Naive thymus-derived CD8-positive, alpha-beta T cell (primary cell): ENCODE results near the gene GRID1. TPM values are rescaled to one million over a fixed set of nuclear protein-coding genes. Genes with fewer than 3 reads are reported as not detected.
"Not testable (repeated sequence)": the region's sequence is repeated elsewhere in the genome, so short reads cannot be mapped to it uniquely, and the experiment has no call there.

Experiments used
- ATAC-seq, 2 donors: fragments of 150-1000 bp; cut with Tn5 transposase in 1 of 2; sonication (Bioruptor Pico), chemical (Tn5 transposase) in 1 of 2; 1 replicate in 1 of 2; 2 replicates in 1 of 2; pipeline ENCODE4 v1.10.0; 2021; ENCODE audit warnings: mild to moderate bottlenecking in 2 of 2, moderate library complexity in 2 of 2
- POLR2A ChIA-PET: fragments of 350-600 bp; sonication (Branson Sonifier 250); formaldehyde crosslinking; loops from one replicate; lab custom pipeline; 2021; ENCODE audit warnings: antibody characterized with exemption; lab: Charles Lee
- DNase-seq, 10 donors: peaks; one replicate each; pipeline versions ENCODE4 v3.0.0 to v3.0.0-alpha.2; 2020 to 2022
- H3K27ac Mint-ChIP-seq, 10 donors: one replicate each; pipeline ENCODE4 v1.8.0; 2020 to 2022; ENCODE audit warnings: mild to moderate bottlenecking in 10 of 10, mixed read lengths in 10 of 10, moderate library complexity in 4 of 10, inconsistent platforms in 1 of 10
- H3K27me3 Mint-ChIP-seq, 5 donors: one replicate each; pipeline ENCODE4 v1.8.0; 2021 to 2022; ENCODE audit warnings: mixed read lengths in 5 of 5
- H3K36me3 Mint-ChIP-seq, 3 donors: one replicate each; pipeline ENCODE4 v1.8.0; 2020 to 2022; ENCODE audit warnings: mixed read lengths in 3 of 3, mild to moderate bottlenecking in 2 of 3, inconsistent platforms in 1 of 3
- H3K4me1 Mint-ChIP-seq, 4 donors: one replicate each; pipeline ENCODE4 v1.8.0; 2021 to 2022; ENCODE audit warnings: mixed read lengths in 4 of 4
- H3K4me3 Mint-ChIP-seq, 10 donors: one replicate each; pipeline ENCODE4 v1.8.0; 2020 to 2022; ENCODE audit warnings: mild to moderate bottlenecking in 10 of 10, mixed read lengths in 10 of 10, moderate library complexity in 6 of 10, inconsistent platforms in 1 of 10
- H3K9me3 Mint-ChIP-seq, 9 donors: one replicate each; pipeline ENCODE4 v1.8.0; 2020 to 2022; ENCODE audit warnings: mixed read lengths in 9 of 9, mild to moderate bottlenecking in 3 of 9, inconsistent platforms in 1 of 9, moderate library complexity in 1 of 9
- polyA plus RNA-seq, 3 donors: library from polyadenylated mRNA; unstranded; fragments of 300-500 nt; fragmentation: Illumina TruSeq; gene quantifications; one replicate each; pipeline ENCODE4 v1.2.3, GENCODE V29; 2021
- total RNA-seq, 8 experiments: library from RNA in 2 of 8; stranded (reverse) in 2 of 8; gene quantifications; one replicate each; pipeline ENCODE4 v1.2.3 and lab custom pipeline; 2021 to 2026

The GRID1 gene
- total and polyA plus RNA-seq, 5 experiments from 2014 or later: not detected

DNA sequence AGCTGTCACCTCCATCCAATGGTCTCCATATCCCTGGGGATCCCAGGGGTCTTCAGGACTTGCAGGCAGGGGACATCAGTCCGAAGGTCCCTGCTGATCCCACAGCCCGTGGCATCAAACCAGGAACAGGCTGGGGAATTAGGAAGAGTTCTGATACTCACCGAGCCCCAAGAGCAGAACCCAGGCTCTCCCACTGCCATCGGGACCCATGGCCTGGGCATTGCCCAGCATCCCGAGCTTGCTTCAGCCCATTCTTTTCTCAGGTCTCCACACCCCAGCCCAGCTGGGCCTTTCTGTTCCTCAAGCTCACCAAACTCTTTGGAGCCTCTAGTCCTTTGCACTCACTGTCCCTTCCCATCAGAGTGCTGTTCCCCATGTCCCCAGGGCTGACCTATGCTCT, 280.9 kb downstream of the GRID1 start:
- H3K9me3 Mint-ChIP-seq: peaks cover 0 to 3% (median 0%) of the 10 kb centered on the region in 9 donors
- ATAC-seq: no peak

DNA sequence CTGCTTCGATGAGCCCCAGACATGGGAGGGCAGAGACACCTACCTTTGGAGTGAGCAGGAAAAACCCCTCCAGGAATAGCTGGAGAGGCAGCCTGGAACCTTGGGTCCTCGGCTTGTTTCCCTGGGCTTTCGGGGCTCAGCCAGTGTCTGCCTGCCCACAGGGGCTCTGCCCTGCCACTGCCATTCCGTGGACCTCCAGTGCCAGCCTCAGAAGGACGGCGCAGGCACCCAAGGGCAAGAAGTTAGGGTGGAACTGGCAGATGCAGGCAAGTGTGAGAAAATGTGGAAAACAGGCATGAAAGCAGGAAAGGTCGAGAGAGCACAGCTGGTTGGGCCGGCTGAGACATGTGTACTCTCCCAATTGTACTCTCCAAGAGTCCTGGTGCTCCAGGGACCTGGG, 281.5 kb downstream of the GRID1 start:
- peaks cover 0 to 2% (median 0%) of the 10 kb centered on the region in 4 donors for H3K4me1 Mint-ChIP-seq
- H3K36me3 Mint-ChIP-seq: no peaks in the 10 kb centered on the region
- DNase-seq (no peak), ATAC-seq (no peak)
- no peak overlapping the region for H3K4me3 Mint-ChIP-seq
- POLR2A ChIA-PET: no interaction called here
- H3K27me3 Mint-ChIP-seq: peaks cover 17 to 54% (median 23%) of the 10 kb centered on the region in 5 donors
- H3K9me3 Mint-ChIP-seq: peaks cover 0 to 3% (median 0%) of the 10 kb centered on the region in 9 donors
- H3K27ac Mint-ChIP-seq: no peak overlapping the region

More for the DNA sequence above, 280.9 kb downstream of the GRID1 start:
- Mint-ChIP-seq H3K4me3 (no peak overlapping the region), H3K27ac (no peak overlapping the region), H3K36me3 (no peaks in the 10 kb centered on the region), H3K27me3 (peaks cover 17 to 54% (median 26%) of the 10 kb centered on the region in 5 donors), H3K4me1 (peaks cover 0 to 2% (median 0%) of the 10 kb centered on the region in 4 donors)
- POLR2A ChIA-PET: no interaction called here
- no peak for DNase-seq

GRCh38 chr10:86084585-86084984, 282.0 kb downstream of the GRID1 start:
- ATAC-seq (no peak), DNase-seq (no peak)
- Mint-ChIP-seq H3K4me3 (no peak overlapping the region), H3K4me1 (peaks cover 0 to 2% (median 0%) of the 10 kb centered on the region in 4 donors), H3K36me3 (no peaks in the 10 kb centered on the region), H3K27me3 (peaks cover 17 to 54% (median 24%) of the 10 kb centered on the region in 5 donors), H3K27ac (no peak overlapping the region), H3K9me3 (peaks cover 0 to 3% (median 0%) of the 10 kb centered on the region in 9 donors)
- POLR2A ChIA-PET: no interaction called here

DNA sequence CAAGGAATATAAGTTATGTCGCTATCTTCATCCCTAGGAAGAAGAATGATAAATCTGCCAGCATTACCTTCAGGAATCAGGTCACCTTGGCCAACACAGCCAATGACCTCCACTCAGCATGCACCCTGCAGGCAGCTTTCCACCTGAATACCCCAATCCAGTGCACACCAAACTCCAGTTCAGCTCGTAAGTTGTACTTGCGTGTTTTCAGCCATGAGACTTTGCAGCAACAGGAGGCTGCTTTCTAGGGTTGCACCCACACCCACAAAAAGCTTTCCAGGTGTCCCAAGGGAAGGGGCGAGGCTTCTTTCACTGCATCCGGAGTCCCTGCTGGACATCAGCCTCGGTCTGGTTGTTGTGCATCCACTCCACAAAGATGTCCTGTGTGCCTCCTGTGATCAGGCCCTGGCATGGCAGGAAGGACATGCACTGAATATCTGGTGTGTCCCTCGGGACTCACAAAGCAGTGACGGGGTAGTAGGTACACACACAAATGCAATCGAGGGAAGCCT, 282.9 kb downstream of the GRID1 start:
- H3K36me3 Mint-ChIP-seq: no peaks in the 10 kb centered on the region
- H3K27me3 Mint-ChIP-seq: peaks cover 12 to 46% (median 22%) of the 10 kb centered on the region in 5 donors
- POLR2A ChIA-PET: no interaction called here
- H3K27ac Mint-ChIP-seq: no peak overlapping the region
- peaks cover 0 to 3% (median 0%) of the 10 kb centered on the region in 9 donors for H3K9me3 Mint-ChIP-seq
- DNase-seq: no peak
- H3K4me1 Mint-ChIP-seq: peaks cover 0 to 2% (median 0%) of the 10 kb centered on the region in 4 donors
- no peak overlapping the region for H3K4me3 Mint-ChIP-seq
- ATAC-seq: no peak

- peaks cover 0 to 2% (median 0%) of the 10 kb centered on the region in 4 donors for H3K4me1 Mint-ChIP-seq
- POLR2A ChIA-PET: no interaction called here
These were observed 283.4 kb downstream of the GRID1 start for GRCh38 chr10:86083206-86083605.

DNA sequence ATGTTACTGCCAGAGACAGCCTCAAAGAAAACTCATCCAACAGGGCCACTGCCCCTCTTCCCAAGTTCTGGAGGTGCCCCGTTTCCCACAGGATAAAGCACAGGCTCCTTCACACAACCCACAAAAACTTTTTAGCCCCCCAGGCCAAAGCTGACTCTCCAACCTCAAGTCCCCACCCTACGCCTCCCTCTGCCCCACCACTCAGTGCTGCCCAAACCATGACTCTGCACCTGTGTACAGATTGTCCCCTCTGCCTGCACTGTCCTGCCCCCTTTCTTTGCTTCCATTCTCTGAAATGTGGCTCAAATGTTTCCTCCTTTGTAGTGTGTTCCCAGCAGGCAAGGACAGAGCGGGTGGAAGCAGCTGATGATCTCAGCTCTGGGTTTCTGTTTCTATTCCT, 284.0 kb downstream of the GRID1 start:
- ATAC-seq: no peak

More at GRCh38 chr10:86083206-86083605, 283.4 kb downstream of the GRID1 start:
- no peak overlapping the region for H3K4me3 Mint-ChIP-seq
- DNase-seq (no peak), ATAC-seq (no peak)
- H3K36me3 Mint-ChIP-seq: no peaks in the 10 kb centered on the region
- H3K27me3 Mint-ChIP-seq: peaks cover 16 to 45% (median 26%) of the 10 kb centered on the region in 5 donors
- no peak overlapping the region for H3K27ac Mint-ChIP-seq
- H3K9me3 Mint-ChIP-seq: peaks cover 0 to 3% (median 0%) of the 10 kb centered on the region in 9 donors

GRCh38 chr10:86079088-86079487, 287.5 kb downstream of the GRID1 start:
- no peak overlapping the region for H3K27ac Mint-ChIP-seq
- no peaks in the 10 kb centered on the region for H3K36me3 Mint-ChIP-seq
- peaks cover 0 to 10% (median 0%) of the 10 kb centered on the region in 9 donors for H3K9me3 Mint-ChIP-seq
- POLR2A ChIA-PET: no interaction called here
- no peak overlapping the region for H3K4me3 Mint-ChIP-seq
- peaks cover 0 to 2% (median 0%) of the 10 kb centered on the region in 4 donors for H3K4me1 Mint-ChIP-seq
- DNase-seq (no peak), ATAC-seq (no peak)
- H3K27me3 Mint-ChIP-seq: peaks cover 14 to 36% (median 24%) of the 10 kb centered on the region in 5 donors

More for the DNA sequence above, 284.0 kb downstream of the GRID1 start:
- DNase-seq: no peak
- peaks cover 14 to 41% (median 21%) of the 10 kb centered on the region in 5 donors for H3K27me3 Mint-ChIP-seq
- H3K9me3 Mint-ChIP-seq: no peaks in the 10 kb centered on the region
- H3K36me3 Mint-ChIP-seq: no peaks in the 10 kb centered on the region
- POLR2A ChIA-PET: no interaction called here
- peaks cover 0 to 2% (median 0%) of the 10 kb centered on the region in 4 donors for H3K4me1 Mint-ChIP-seq
- no peak overlapping the region for H3K4me3 Mint-ChIP-seq
- H3K27ac Mint-ChIP-seq: no peak overlapping the region

DNA sequence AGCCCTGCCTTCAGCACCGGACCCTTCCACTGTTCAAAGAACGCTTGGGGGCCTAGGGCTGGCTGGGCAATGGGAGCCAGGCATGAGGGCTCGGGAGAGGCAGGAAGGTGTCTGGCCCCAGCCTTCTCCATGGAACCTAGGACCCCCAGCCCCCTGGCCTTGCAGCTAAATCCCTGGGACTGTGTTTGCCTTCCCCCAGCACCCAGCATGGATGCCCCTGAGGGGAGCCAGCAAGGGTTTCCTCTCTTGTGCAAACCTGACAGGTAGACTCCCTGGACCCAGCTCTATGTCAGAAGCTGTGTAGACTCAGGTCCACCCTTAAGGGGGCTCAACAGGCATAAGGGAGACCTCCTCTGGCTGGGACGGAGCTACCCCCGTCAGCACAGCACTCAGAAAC, 288.0 kb downstream of the GRID1 start:
- H3K4me1 Mint-ChIP-seq: peaks cover 0 to 2% (median 0%) of the 10 kb centered on the region in 4 donors
- ATAC-seq: no peak
- POLR2A ChIA-PET: no interaction called here
- DNase-seq: no peak
- H3K27me3 Mint-ChIP-seq: peaks cover 14 to 34% (median 21%) of the 10 kb centered on the region in 5 donors
- no peak overlapping the region for H3K4me3 Mint-ChIP-seq
- H3K36me3 Mint-ChIP-seq: no peaks in the 10 kb centered on the region
- no peak overlapping the region for H3K27ac Mint-ChIP-seq
- peaks cover 0 to 10% (median 0%) of the 10 kb centered on the region in 9 donors for H3K9me3 Mint-ChIP-seq

GRCh38 chr10:86077871-86078638, 288.5 kb downstream of the GRID1 start:
- POLR2A ChIA-PET: no interaction called here
- Mint-ChIP-seq H3K4me3 (no peak overlapping the region), H3K9me3 (peaks cover 0 to 10% (median 0%) of the 10 kb centered on the region in 9 donors), H3K27ac (no peak overlapping the region), H3K36me3 (no peaks in the 10 kb centered on the region), H3K4me1 (peaks cover 0 to 2% (median 0%) of the 10 kb centered on the region in 4 donors), H3K27me3 (peaks cover 14 to 33% (median 21%) of the 10 kb centered on the region in 5 donors)
- DNase-seq (no peak), ATAC-seq (no peak)

- Mint-ChIP-seq H3K4me3 (no peak overlapping the region), H3K27ac (no peak overlapping the region), H3K36me3 (no peaks in the 10 kb centered on the region), H3K9me3 (peaks cover 0 to 10% (median 0%) of the 10 kb centered on the region in 9 donors), H3K4me1 (no peaks in the 10 kb centered on the region), H3K27me3 (peaks cover 12 to 26% (median 21%) of the 10 kb centered on the region in 5 donors)
- DNase-seq: no peak
- ATAC-seq: no peak
- POLR2A ChIA-PET: no interaction called here
These were observed 289.3 kb downstream of the GRID1 start for GRCh38 chr10:86077271-86077670.

DNA sequence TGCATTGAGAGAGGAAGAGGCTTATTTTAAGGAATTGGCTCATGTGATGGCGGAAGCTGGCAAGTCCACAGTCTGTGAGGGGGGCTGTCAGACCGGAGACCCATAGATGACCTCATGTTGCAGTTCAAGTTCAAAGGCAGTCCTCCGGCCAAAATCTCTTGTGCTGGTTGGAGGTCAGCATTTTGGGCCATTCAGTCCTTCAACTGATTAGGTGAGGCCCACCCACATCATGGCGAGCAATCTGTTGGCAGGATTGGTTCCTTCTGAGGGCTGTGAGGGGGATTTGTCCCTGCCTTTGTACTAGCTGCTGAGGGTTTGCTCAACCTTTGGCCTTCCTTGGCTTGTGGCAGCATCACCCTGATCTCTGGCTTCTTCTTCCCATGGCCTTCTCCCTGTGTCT, 290.1 kb downstream of the GRID1 start:
- ATAC-seq, H3K4me1 Mint-ChIP-seq, POLR2A ChIA-PET, H3K36me3 Mint-ChIP-seq, DNase-seq, H3K4me3 Mint-ChIP-seq, H3K27ac Mint-ChIP-seq: not testable (repeated sequence)
- peaks cover 0 to 10% (median 0%) of the 10 kb centered on the region in 9 donors for H3K9me3 Mint-ChIP-seq
- peaks cover 12 to 25% (median 21%) of the 10 kb centered on the region in 5 donors for H3K27me3 Mint-ChIP-seq

DNA sequence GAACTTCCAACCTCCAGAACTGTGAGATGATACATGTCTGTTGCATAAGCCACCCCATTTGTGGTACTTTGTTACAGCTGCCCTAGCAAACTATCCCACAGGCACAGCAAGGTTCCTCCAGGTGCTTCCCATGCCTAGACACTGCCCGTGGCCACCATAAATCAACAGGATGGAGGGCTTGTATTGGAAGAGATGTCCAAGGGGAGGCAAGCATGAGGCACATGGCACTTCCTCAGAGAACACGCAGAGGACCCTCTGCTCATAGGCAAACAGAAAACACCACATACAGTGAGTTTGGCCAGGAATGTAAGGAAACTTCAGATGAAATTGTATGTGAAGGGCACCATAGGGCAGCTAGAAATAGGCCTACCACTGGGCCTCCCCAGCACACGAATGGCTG, 291.1 kb downstream of the GRID1 start:
- Mint-ChIP-seq H3K36me3 (no peaks in the 10 kb centered on the region), H3K9me3 (peaks cover 0 to 10% (median 0%) of the 10 kb centered on the region in 9 donors), H3K27me3 (peaks cover 12 to 22% (median 21%) of the 10 kb centered on the region in 5 donors), H3K4me3 (no peak overlapping the region), H3K4me1 (no peaks in the 10 kb centered on the region), H3K27ac (no peak overlapping the region)
- DNase-seq (no peak), ATAC-seq (no peak)
- POLR2A ChIA-PET: no interaction called here

GRCh38 chr10:86074294-86074693, 292.3 kb downstream of the GRID1 start:
- Mint-ChIP-seq H3K9me3 (peaks cover 0 to 10% (median 0%) of the 10 kb centered on the region in 9 donors), H3K36me3 (no peaks in the 10 kb centered on the region), H3K4me3 (no peak overlapping the region), H3K27me3 (peaks cover 13 to 21% (median 19%) of the 10 kb centered on the region in 5 donors), H3K27ac (no peak overlapping the region), H3K4me1 (no peaks in the 10 kb centered on the region)
- ATAC-seq (no peak), DNase-seq (no peak)
- POLR2A ChIA-PET: no interaction called here
